HepG2 (cell line): ENCODE data around the gene INAFM2. TPM values are rescaled to one million over a fixed set of nuclear protein-coding genes. Genes with fewer than 3 reads are reported as not detected.

ENCODE experiments used
- AHR ChIP-seq: IDR thresholded peaks from 2 replicates; pipeline ENCODE4 v1.6.1; 2018; ENCODE audit warnings: missing genetic modification reagents, missing compliant biosample characterization
- DNMT1 ChIP-seq: sonication (generic); formaldehyde crosslinking; IDR thresholded peaks from 2 replicates; pipeline ENCODE4 v1.5.1; 2020; ENCODE audit warnings: mild to moderate bottlenecking, missing genetic modification reagents
- FLYWCH1 ChIP-seq: sonication (generic); formaldehyde crosslinking; IDR thresholded peaks from 2 replicates; pipeline ENCODE4 v1.8.1; 2023; ENCODE audit warnings: mild to moderate bottlenecking, missing genetic modification reagents
- GPN1 ChIP-seq: sonication (generic); formaldehyde crosslinking; IDR thresholded peaks from 2 replicates; pipeline ENCODE4 v1.5.1; 2020; ENCODE audit warnings: missing genetic modification reagents, borderline replicate concordance
- IKZF4 ChIP-seq: sonication (generic); formaldehyde crosslinking; IDR thresholded peaks from 2 replicates; pipeline ENCODE4 v1.5.1; 2020; ENCODE audit warnings: borderline replicate concordance, mild to moderate bottlenecking, low read depth, missing genetic modification reagents; ENCODE audit errors: not compliant biosample characterization
- KAT2B ChIP-seq: fragments of 150-350 bp; IDR thresholded peaks from 2 replicates; pipeline ENCODE4 v1.6.1; 2014; ENCODE audit warnings: low read depth, low read length, borderline replicate concordance
- MAF1 ChIP-seq: sonication (generic); formaldehyde crosslinking; IDR thresholded peaks from 2 replicates; pipeline ENCODE4 v1.5.0; 2020; ENCODE audit warnings: missing genetic modification reagents, borderline replicate concordance
- MEF2D ChIP-seq: sonication (generic); formaldehyde crosslinking; IDR thresholded peaks from 2 replicates; pipeline ENCODE4 v1.5.1; 2020; ENCODE audit warnings: mild to moderate bottlenecking, missing genetic modification reagents
- MXI1 ChIP-seq: IDR thresholded peaks from 3 replicates; pipeline ENCODE4 v1.6.1; 2012; ENCODE audit warnings: low read depth, low read length, inconsistent platforms, borderline replicate concordance
- NKX3-1 ChIP-seq: sonication (generic); formaldehyde crosslinking; IDR thresholded peaks from 2 replicates; pipeline ENCODE4 v1.5.0; 2020; ENCODE audit warnings: missing genetic modification reagents
- PAX8 ChIP-seq: sonication (generic); formaldehyde crosslinking; IDR thresholded peaks from 2 replicates; pipeline ENCODE4 v1.8.0; 2022; ENCODE audit warnings: mild to moderate bottlenecking, missing genetic modification reagents, borderline replicate concordance
- RBAK ChIP-seq: sonication (generic); formaldehyde crosslinking; IDR thresholded peaks from 2 replicates; pipeline ENCODE4 v1.5.1; 2020; ENCODE audit warnings: mild to moderate bottlenecking, missing genetic modification reagents
- TAF1 ChIP-seq: sonication (generic); formaldehyde crosslinking; IDR thresholded peaks from 2 replicates; pipeline ENCODE4 v1.4.0; 2020; ENCODE audit warnings: missing genetic modification reagents
- ZFAT ChIP-seq: sonication (generic); formaldehyde crosslinking; conservative IDR thresholded peaks from 2 replicates; pipeline ENCODE4 v1.8.1; 2023; ENCODE audit warnings: missing genetic modification reagents, inconsistent platforms
- ZNF251 ChIP-seq: sonication (generic); formaldehyde crosslinking; IDR thresholded peaks from 2 replicates; pipeline ENCODE4 v1.9.0; 2021; ENCODE audit warnings: mild to moderate bottlenecking, missing genetic modification reagents
- ZNF282 ChIP-seq: fragments of 450-650 bp; IDR thresholded peaks from 2 replicates; pipeline ENCODE4 v1.6.1; 2018; ENCODE audit not compliant: partially characterized antibody
- ZNF484 ChIP-seq: sonication (generic); formaldehyde crosslinking; IDR thresholded peaks from 2 replicates; pipeline ENCODE4 v1.5.1; 2020; ENCODE audit warnings: mild to moderate bottlenecking, low read depth, missing genetic modification reagents, borderline replicate concordance
- ZNF605 ChIP-seq: sonication (generic); formaldehyde crosslinking; IDR thresholded peaks from 2 replicates; pipeline ENCODE4 v1.8.0; 2022; ENCODE audit warnings: mild to moderate bottlenecking, missing genetic modification reagents
- ZNF766 ChIP-seq: sonication (generic); formaldehyde crosslinking; IDR thresholded peaks from 2 replicates; pipeline ENCODE4 v1.5.0; 2020; ENCODE audit warnings: missing genetic modification reagents, borderline replicate concordance
- polyA plus RNA-seq, 8 experiments: library from polyadenylated mRNA; depleted of rRNA in 3 of 8; stranded (reverse) in 7 of 8; unstranded in 1 of 8; fragments of >200 nt; fragmentation: Illumina TruSeq in 4 of 8; extraction: Trizol in 4 of 8; gene quantifications; 2 replicates each; pipeline versions ENCODE4 v1.2.1 to v1.2.3, GENCODE V29; 2011 to 2016; ENCODE audit warnings: low read depth in 4 of 8, missing spikeins in 1 of 8, mixed read lengths in 1 of 8; ENCODE audit not compliant: insufficient read depth in 1 of 8
- total RNA-seq, 5 experiments: library from RNA; depleted of rRNA; stranded (reverse); fragments of >200 nt; fragmentation: Illumina TruSeq; extraction: Trizol; gene quantifications; 2 replicates each; pipeline ENCODE4 v1.2.3, GENCODE V29; 2016; ENCODE audit warnings: low read depth in 1 of 5
- TF ChIP-seq, protein P1 (sequence below): sonication (generic); formaldehyde crosslinking; IDR thresholded peaks from 2 replicates; pipeline ENCODE4 v1.5.0; 2020; ENCODE audit warnings: mild to moderate bottlenecking, missing genetic modification reagents
- TF ChIP-seq, protein P2 (sequence below): sonication (generic); formaldehyde crosslinking; IDR thresholded peaks from 2 replicates; pipeline ENCODE4 v1.4.0; 2020; ENCODE audit warnings: low read depth, missing genetic modification reagents

Gene INAFM2
- total and polyA plus RNA-seq, 2 of the 13 experiments (the other 11 are each of a cell fraction or from before 2014, with no cell fraction given) = 5.5 to 6.5 TPM

DNA sequence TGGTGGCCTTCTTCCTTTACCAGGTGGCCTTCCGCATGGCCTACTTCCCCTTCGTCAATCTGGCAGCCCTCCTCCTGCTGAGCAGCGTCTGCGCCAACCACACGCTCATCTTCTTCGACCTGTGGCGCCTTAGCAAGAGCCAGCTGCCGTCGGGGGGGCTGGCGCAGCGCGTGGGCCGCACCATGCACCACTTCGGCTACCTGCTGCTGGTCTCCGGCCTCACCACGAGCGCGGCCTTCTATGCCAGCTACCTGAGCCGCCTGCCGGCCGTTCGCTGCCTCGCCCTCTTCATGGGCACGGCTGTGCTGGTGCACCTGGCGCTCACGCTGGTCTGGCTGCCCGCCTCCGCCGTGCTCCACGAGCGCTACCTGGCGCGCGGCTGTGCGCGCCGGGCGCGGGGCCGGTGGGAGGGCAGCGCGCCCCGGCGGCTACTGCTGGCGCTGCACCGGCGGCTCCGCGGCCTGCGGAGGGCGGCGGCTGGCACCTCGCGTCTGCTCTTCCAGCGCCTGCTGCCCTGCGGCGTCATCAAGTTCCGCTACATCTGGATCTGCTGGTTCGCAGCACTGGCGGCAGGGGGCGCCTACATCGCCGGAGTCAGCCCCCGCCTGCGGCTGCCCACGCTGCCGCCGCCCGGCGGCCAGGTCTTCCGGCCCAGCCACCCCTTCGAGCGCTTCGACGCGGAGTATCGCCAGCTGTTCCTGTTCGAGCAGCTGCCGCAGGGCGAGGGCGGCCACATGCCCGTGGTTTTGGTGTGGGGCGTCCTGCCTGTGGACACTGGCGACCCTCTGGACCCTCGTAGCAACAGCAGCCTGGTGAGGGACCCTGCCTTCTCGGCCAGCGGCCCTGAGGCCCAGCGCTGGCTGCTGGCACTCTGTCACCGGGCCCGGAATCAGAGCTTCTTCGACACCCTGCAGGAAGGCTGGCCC lies 44.5 kb downstream of the INAFM2 start (continued):
- TF ChIP-seq MAF1 (CRISPR knock-in tag) (peak; percentile 91; the same call in 1 of the 2 replicates), ZNF605 (CRISPR knock-in tag) (peak; percentile 86), ZNF484 (CRISPR knock-in tag) (no peak; the same call in 1 of the 2 replicates), RBAK (no peak), PAX8 (CRISPR knock-in tag) (peak; percentile 74; the same call in 1 of the 2 replicates), AHR (CRISPR knock-in tag) (peak; percentile 92; the same call in 1 of the 2 replicates), MXI1 (peak; percentile 54; the same call in 1 of the 3 replicates), ZNF251 (0 out of 2 replicates have a peak, but pooled peaks have one; percentile 61), ZNF282 (no peak), TAF1 (peak; percentile 34; the same call in 1 of the 2 replicates), GPN1 (CRISPR knock-in tag) (no peak), NKX3-1 (CRISPR knock-in tag) (peak; percentile 98), ZNF766 (CRISPR knock-in tag) (peak; percentile 98; the same call in 1 of the 2 replicates), IKZF4 (CRISPR knock-in tag) (peak; percentile 97), MEF2D (CRISPR knock-in tag) (no peak), ZFAT (CRISPR knock-in tag) (peak; percentile 85; the same call in 1 of the 2 replicates), KAT2B (no peak), DNMT1 (CRISPR knock-in tag) (peak; percentile 85), FLYWCH1 (CRISPR knock-in tag) (no peak; the same call in 1 of the 2 replicates)
- TF ChIP-seq, protein P1, sequence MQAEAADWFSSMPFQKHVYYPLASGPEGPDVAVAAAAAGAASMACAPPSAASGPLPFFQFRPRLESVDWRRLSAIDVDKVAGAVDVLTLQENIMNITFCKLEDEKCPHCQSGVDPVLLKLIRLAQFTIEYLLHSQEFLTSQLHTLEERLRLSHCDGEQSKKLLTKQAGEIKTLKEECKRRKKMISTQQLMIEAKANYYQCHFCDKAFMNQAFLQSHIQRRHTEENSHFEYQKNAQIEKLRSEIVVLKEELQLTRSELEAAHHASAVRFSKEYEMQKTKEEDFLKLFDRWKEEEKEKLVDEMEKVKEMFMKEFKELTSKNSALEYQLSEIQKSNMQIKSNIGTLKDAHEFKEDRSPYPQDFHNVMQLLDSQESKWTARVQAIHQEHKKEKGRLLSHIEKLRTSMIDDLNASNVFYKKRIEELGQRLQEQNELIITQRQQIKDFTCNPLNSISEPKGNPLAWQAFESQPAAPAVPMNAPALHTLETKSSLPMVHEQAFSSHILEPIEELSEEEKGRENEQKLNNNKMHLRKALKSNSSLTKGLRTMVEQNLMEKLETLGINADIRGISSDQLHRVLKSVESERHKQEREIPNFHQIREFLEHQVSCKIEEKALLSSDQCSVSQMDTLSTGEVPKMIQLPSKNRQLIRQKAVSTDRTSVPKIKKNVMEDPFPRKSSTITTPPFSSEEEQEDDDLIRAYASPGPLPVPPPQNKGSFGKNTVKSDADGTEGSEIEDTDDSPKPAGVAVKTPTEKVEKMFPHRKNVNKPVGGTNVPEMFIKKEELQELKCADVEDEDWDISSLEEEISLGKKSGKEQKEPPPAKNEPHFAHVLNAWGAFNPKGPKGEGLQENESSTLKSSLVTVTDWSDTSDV (CRISPR knock-in tag) = 0 out of 2 replicates have a peak, but pooled peaks have one; percentile 66
- TF ChIP-seq, protein P2, sequence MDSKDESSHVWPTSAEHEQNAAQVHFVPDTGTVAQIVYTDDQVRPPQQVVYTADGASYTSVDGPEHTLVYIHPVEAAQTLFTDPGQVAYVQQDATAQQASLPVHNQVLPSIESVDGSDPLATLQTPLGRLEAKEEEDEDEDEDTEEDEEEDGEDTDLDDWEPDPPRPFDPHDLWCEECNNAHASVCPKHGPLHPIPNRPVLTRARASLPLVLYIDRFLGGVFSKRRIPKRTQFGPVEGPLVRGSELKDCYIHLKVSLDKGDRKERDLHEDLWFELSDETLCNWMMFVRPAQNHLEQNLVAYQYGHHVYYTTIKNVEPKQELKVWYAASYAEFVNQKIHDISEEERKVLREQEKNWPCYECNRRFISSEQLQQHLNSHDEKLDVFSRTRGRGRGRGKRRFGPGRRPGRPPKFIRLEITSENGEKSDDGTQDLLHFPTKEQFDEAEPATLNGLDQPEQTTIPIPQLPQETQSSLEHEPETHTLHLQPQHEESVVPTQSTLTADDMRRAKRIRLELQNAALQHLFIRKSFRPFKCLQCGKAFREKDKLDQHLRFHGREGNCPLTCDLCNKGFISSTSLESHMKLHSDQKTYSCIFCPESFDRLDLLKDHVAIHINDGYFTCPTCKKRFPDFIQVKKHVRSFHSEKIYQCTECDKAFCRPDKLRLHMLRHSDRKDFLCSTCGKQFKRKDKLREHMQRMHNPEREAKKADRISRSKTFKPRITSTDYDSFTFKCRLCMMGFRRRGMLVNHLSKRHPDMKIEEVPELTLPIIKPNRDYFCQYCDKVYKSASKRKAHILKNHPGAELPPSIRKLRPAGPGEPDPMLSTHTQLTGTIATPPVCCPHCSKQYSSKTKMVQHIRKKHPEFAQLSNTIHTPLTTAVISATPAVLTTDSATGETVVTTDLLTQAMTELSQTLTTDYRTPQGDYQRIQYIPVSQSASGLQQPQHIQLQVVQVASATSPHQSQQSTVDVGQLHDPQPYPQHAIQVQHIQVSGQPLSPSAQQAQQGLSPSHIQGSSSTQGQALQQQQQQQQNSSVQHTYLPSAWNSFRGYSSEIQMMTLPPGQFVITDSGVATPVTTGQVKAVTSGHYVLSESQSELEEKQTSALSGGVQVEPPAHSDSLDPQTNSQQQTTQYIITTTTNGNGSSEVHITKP = no peak
